Heart right ventricle (tissue), 16 donors: ENCODE data around the gene COL26A1. TPM values are rescaled to one million over a fixed set of nuclear protein-coding genes. Genes with fewer than 3 reads are reported as not detected.

Source experiments
- ATAC-seq, 8 donors: fragments of 200-7000 bp; cut with Tn5 transposase; one replicate each; pipeline ENCODE4 v1.9.1; 2020; ENCODE audit warnings: mild to moderate bottlenecking in 8 of 8, moderate library complexity in 8 of 8, moderate number of reproducible peaks in 1 of 8
- DNase-seq, 2 donors: peaks; one replicate each; pipeline ENCODE4 v3.0.0-alpha.2; 2020
- H3K27ac ChIP-seq, 10 donors: fragments of 200-600 bp; sonication (generic) in 2 of 10; one replicate each; pipeline versions ENCODE4 v1.5.0 to v1.8.0; 2020 to 2022; ENCODE audit warnings: mild to moderate bottlenecking in 3 of 10
- H3K27me3 ChIP-seq, 7 donors: fragments of 200-600 bp; one replicate each; pipeline ENCODE4 v1.8.0; 2021 to 2022; ENCODE audit warnings: mild to moderate bottlenecking in 2 of 7
- H3K36me3 ChIP-seq, 9 donors: fragments of 200-600 bp; sonication (generic) in 1 of 9; one replicate each; pipeline versions ENCODE4 v1.5.0 to v1.8.0; 2020 to 2022; ENCODE audit warnings: mild to moderate bottlenecking in 2 of 9
- H3K4me1 ChIP-seq, 9 donors: fragments of 200-600 bp; sonication (generic) in 1 of 9; one replicate each; pipeline versions ENCODE4 v1.5.0 to v1.8.0; 2020 to 2022; ENCODE audit warnings: mild to moderate bottlenecking in 4 of 9
- H3K4me3 ChIP-seq, 10 donors: fragments of 200-600 bp; sonication (generic) in 2 of 10; one replicate each; pipeline versions ENCODE4 v1.5.0 to v1.8.0; 2020 to 2022; ENCODE audit warnings: mild to moderate bottlenecking in 7 of 10, moderate library complexity in 2 of 10
- H3K9me3 ChIP-seq, 11 donors: fragments of 200-600 bp in 10 of 11; sonication (generic) in 2 of 11; one replicate each; pipeline versions ENCODE4 v1.5.0 to v1.8.0; 2013 to 2022; ENCODE audit warnings: mild to moderate bottlenecking in 2 of 11, control low read depth in 1 of 11, moderate library complexity in 1 of 11
- WGBS, 2 donors: extraction: QIAGEN DNeasy Blood & Tissue Kit; methylation state at CpG; one replicate each; pipeline ENCODE4 v1.1.7; 2013; ENCODE audit warnings: inconsistent platforms in 1 of 2; 5-methylcytosine and 5-hydroxymethylcytosine counted together
- intact Hi-C, 10 donors: fragments of 100-400 bp; cut with DNase I; formaldehyde crosslinking; loops; one replicate each; pipeline versions ENCODE4 v1.11.1 to v1.14.2; 2022
- polyA plus RNA-seq, 2 donors: library from polyadenylated mRNA; stranded (reverse); fragments of 200-250 nt; gene quantifications; one replicate each; pipeline ENCODE4 v1.2.3, GENCODE V29; 2013
- total RNA-seq, 10 donors: library from RNA; stranded (reverse); fragmentation: NEBNext Ultra II Directional in 3 of 10; extraction: Animal tissue kit (Norgen Biotek cat#: 25700) in 3 of 10; gene quantifications; one replicate each; pipeline versions ENCODE4 v1.2.1 to v1.2.4, GENCODE V29; 2021 to 2023
- TF ChIP-seq, protein P1 (sequence below), 9 donors: fragments of 200-600 bp; sonication (generic) in 2 of 9; IDR thresholded peaks; one replicate each; pipeline versions ENCODE4 v1.5.0 to v1.8.0; 2021 to 2022; ENCODE audit warnings: antibody characterized with exemption in 9 of 9, mild to moderate bottlenecking in 5 of 9, moderate library complexity in 1 of 9
- donor health status: Arrhythmogenic right ventricular cardiomyopathy.
- donor health status: ischemic (EF 13 %, LVEDD 7.1; RV severe dilation, severe dysfunction).
- donor health status: healthy with polysubstance abuse.
- donor health status: DM: no; HTN: yes; CAD: no.
- donor health status: DM: no; HTN: no; CAD: no.
- donor health status: ischemic (EF 25% LVEDD 6.9; RV normal size, moderate dysfunction).
- donor health status: ischemic (EF 25% LVEDD 5.7; RV mildly dilated, moderate dysfunction).
- donor health status: healthy.
- donor health status: DM: yes; HTN: yes; CAD: no.
- donor health status: Ischemic cardiomyopathy.
- donor health status: ischemic (EF 35%, LVEDD 5.7; RV mildly dilated, moderate dysfunction).
- donor health status: nonischemic (EF 11% LVEDD 7.7; RV severe dilation, severe dysfunction).
- donor health status: DM: yes; HTN: yes; CAD: no.
- donor health status: PGD.
- donor health status: ischemic (EF 29% LVEDD 5.4; RV normal size, mild dysfunction).
- donor health status: nonischemic (EF 23%, LVEDD 6.1; RV moderate dilation, normal function).

Gene COL26A1
- total and polyA plus RNA-seq, 12 donors = 0.07 to 0.50 TPM; not detected in 10

DNA sequence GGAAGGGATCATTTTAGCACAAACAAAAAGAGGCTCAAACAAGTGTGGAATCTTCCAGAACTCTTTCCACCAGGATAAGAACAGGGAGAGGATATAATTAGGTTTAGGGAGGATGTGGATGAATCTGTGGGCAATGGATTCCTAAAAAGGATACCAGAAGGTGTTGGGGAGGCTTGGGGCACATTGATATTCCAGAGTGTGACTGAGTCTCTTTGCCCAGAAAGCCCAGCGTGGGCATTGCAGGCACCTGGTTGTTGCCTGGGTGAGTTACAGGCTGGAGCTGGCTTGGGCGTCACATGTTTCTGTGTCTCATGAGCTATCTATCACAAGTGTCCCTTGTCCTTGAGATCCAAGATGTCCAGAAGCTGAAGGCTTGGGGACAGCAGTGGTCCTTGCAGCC is 3.3 kb downstream of the COL26A1 start:
- ATAC-seq = no peak

DNA sequence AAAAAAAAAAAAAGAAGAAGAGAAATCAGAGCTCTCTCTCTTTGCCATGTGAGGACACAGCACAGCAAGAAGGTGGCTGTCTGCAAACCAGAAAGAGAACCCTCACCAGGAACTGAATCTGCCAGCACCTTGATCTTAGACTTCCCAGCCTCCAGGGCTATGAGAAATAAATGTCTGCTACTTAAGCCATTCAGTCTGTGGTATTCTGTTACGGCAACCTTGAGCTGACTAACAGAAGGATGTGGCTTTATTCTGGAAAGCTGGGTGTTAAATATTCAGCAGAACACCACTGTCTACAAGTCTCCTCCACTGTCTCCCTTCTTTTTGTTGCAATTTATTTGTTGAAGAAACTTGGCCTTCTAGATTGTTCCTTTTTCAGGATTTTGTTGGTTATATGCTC is 5.0 kb downstream of the COL26A1 start:
- Histone ChIP-seq H3K36me3 (no peaks in the 10 kb centered on the region), H3K4me3 (no peak overlapping the region), H3K9me3 (no peaks in the 10 kb centered on the region), H3K27ac (no peak overlapping the region), H3K27me3 (peaks cover 0 to 87% (median 58%) of the 10 kb centered on the region in 7 donors), H3K4me1 (peaks cover 0 to 19% (median 14%) of the 10 kb centered on the region in 9 donors)
- 90 to 96% methylated on average over 1 of the region's 1 CpG for WGBS, 2 donors
- ATAC-seq = no peak
- DNase-seq = no peak
- intact Hi-C loops = loop anchor here in 5 of 10 donors (5.0 to 10.0 kb wide), 3 partner anchors 47 to 170 kb away; no protein-coding TSS in a partner anchor
- TF ChIP-seq, protein P1, sequence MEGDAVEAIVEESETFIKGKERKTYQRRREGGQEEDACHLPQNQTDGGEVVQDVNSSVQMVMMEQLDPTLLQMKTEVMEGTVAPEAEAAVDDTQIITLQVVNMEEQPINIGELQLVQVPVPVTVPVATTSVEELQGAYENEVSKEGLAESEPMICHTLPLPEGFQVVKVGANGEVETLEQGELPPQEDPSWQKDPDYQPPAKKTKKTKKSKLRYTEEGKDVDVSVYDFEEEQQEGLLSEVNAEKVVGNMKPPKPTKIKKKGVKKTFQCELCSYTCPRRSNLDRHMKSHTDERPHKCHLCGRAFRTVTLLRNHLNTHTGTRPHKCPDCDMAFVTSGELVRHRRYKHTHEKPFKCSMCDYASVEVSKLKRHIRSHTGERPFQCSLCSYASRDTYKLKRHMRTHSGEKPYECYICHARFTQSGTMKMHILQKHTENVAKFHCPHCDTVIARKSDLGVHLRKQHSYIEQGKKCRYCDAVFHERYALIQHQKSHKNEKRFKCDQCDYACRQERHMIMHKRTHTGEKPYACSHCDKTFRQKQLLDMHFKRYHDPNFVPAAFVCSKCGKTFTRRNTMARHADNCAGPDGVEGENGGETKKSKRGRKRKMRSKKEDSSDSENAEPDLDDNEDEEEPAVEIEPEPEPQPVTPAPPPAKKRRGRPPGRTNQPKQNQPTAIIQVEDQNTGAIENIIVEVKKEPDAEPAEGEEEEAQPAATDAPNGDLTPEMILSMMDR (IDR thresholded peaks at IDR 0.05) = no peak

More for the DNA sequence above, 3.3 kb downstream of the COL26A1 start:
- Histone ChIP-seq H3K9me3 (no peaks in the 10 kb centered on the region), H3K4me3 (no peak overlapping the region), H3K36me3 (no peaks in the 10 kb centered on the region), H3K27me3 (peaks cover 0 to 82% (median 50%) of the 10 kb centered on the region in 7 donors), H3K27ac (no peak overlapping the region), H3K4me1 (peaks cover 0 to 21% (median 16%) of the 10 kb centered on the region in 9 donors)
- DNase-seq = no peak
- TF ChIP-seq, protein P1 (IDR thresholded peaks at IDR 0.05) = no peak
- intact Hi-C loops = loop anchor here in 5 of 10 donors (2.0 to 10.0 kb wide), 4 partner anchors 49 to 173 kb away; no protein-coding TSS in a partner anchor
- WGBS, 2 donors = 94 to 96% methylated on average over 2 of the region's 2 CpGs

DNA sequence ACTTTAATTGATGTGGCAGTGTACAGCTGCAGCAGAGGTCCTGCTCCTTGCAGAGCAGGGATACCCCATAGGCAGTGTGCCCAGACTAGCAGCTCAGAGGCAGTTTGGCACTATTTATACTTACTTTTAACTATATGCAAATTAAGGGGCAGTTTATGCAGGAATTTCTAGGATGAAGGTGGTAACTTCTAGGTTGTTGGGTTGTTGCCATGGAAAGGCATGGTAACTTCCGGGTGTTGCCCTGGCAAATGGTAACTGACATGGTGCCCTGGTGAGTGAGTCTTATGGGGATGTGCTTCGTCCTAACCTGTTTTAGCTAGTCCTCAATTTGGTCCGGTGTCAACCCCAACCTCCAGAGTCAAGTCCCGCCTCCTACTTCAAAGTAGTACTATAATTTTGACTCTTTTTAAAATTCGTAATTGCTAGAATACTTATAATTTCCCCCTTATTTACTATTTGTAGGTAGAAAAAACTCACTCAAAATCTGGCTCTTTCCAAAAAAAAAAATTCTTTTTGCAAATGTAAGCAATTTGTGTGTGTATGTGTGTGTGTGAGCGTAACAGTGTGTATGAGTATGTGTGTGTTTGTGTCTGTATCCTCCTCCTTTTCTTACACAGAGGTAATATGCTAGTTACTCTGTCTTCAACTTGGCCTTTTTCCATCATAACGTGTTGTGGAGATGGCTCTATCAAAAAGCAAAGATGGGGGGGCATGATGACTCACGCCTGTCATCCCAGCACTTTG is 5.9 kb downstream of the COL26A1 start:
- H3K27me3 ChIP-seq = peaks cover 0 to 89% (median 58%) of the 10 kb centered on the region in 7 donors
- intact Hi-C loops = loop anchor here in 5 of 10 donors (5.0 to 10.0 kb wide), 3 partner anchors 46 to 169 kb away; no protein-coding TSS in a partner anchor
- no peaks in the 10 kb centered on the region for H3K9me3 ChIP-seq
- H3K27ac ChIP-seq = no peak overlapping the region
- peaks cover 0 to 11% (median 8%) of the 10 kb centered on the region in 9 donors for H3K4me1 ChIP-seq
- no peaks in the 10 kb centered on the region for H3K36me3 ChIP-seq
- TF ChIP-seq, protein P1 (IDR thresholded peaks at IDR 0.05) = no peak
- ATAC-seq = no peak
- DNase-seq = no peak
- 77 to 79% methylated on average over 8 of the region's 8 CpGs for WGBS, 2 donors
- H3K4me3 ChIP-seq = no peak overlapping the region

DNA sequence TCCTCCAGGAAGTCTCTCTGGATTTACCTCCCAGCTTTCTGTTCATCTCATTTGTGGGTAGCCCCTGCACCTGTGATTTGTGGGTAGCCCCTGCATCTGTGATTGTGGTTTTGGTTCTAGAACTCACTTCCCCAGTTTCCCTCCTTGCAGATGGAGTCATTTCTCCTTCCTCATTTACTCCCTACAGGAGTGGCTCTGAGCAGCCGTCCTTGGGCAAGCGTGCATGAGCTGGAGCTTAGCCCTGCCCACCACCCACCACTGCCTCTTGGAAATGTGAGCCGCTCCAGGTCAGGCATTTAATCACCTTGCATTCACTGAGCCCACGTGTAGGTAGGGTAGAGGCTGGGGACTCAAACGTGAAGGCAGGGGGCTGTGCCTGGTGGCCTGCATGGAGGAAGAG is 8.2 kb downstream of the COL26A1 start:
- WGBS, 2 donors = 55 to 57% methylated on average over 5 of the region's 5 CpGs
- H3K27me3 ChIP-seq = peaks cover 0 to 82% (median 35%) of the 10 kb centered on the region in 7 donors

More for the DNA sequence above, 8.2 kb downstream of the COL26A1 start:
- intact Hi-C loops = no loop called here
- no peak overlapping the region for H3K27ac ChIP-seq
- TF ChIP-seq, protein P1 (IDR thresholded peaks at IDR 0.05) = no peak
- H3K4me3 ChIP-seq = no peak overlapping the region
- no peaks in the 10 kb centered on the region for H3K36me3 ChIP-seq
- no peaks in the 10 kb centered on the region for H3K4me1 ChIP-seq
- ATAC-seq (no peak), DNase-seq (no peak)
- H3K9me3 ChIP-seq = no peaks in the 10 kb centered on the region
